Measurements from ENCODE around the gene GJC2.
"Not testable (repeated sequence)": the region's sequence is repeated elsewhere in the genome, so short reads cannot be mapped to it uniquely, and the experiment has no call there.

The GJC2 gene

GRCh38 chr1:228174482-228175315 is 25.0 kb downstream of the GJC2 start:
- DNase-seq: no peak

- DNase-seq: no peak
Observed at GRCh38 chr1:228175316-228176023, 25.7 kb downstream of the GJC2 start.

- no peak for DNase-seq
Observed at GRCh38 chr1:228176024-228176395, 26.3 kb downstream of the GJC2 start.

- DNase-seq: no peak
Observed at GRCh38 chr1:228176461-228177182, 26.9 kb downstream of the GJC2 start.

DNA sequence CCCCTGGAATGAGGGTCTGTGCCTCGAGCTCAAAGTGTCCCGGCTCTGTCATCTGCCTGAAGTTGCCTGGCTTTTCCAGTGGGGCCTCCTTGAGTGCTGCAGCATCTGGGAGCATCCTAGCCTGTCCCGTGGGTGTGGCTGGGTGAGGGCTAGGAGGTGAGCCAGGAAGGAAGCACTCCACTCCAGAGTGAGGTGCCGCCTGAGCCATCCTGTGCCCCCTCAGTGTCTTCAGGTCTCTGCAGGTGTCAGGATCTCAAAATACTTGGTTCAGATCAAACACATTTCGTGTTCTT is 27.4 kb downstream of the GJC2 start:
- no peak for DNase-seq

DNA sequence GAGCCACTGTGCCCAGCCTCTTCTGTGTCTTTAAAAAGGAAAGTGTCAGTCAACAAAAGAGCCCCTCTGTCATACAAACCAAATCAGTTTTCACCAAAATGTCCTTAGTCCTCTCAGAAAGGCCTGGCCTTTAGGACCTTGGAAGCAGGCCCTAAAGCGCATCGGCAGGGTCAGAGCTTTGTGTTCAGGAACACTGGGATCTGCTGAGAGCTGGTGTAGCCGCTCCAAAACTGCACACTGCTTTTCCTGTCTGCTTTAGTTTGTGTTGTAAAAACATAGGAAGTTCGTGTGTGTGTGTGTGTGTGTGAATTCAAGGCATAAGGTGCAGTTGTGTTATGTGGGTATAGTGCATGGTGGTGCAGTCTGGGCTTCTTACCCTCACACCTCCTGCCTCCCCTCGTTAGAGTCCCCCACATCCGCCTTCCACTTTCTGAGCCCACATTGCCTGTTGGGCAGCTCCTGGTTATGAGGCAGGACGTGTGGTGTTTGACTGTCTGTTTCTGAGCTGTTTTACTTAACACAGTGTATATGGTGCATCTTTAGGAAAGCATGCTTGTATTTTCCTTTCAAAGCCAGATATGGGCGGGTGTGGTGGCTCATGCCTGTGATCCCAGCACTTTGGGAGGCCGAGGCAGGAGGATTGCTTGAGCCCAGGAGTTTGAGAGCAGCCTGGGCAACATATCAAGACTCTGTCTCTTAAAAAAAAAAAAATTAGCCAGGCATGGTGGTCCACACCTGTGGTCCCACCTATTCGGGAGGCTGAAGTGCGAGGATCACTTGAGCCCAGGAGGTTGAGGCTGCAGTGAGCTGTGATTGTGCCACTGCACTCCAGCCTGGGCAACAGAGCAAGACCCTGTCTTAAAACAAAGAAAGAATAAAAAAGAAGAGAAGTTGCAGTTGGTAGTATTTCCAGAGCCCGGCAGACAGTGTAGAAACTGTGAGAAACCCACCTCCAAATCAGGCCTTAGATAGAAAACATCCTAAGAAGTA is 28.3 kb downstream of the GJC2 start:
- DNase-seq: no peak

DNA sequence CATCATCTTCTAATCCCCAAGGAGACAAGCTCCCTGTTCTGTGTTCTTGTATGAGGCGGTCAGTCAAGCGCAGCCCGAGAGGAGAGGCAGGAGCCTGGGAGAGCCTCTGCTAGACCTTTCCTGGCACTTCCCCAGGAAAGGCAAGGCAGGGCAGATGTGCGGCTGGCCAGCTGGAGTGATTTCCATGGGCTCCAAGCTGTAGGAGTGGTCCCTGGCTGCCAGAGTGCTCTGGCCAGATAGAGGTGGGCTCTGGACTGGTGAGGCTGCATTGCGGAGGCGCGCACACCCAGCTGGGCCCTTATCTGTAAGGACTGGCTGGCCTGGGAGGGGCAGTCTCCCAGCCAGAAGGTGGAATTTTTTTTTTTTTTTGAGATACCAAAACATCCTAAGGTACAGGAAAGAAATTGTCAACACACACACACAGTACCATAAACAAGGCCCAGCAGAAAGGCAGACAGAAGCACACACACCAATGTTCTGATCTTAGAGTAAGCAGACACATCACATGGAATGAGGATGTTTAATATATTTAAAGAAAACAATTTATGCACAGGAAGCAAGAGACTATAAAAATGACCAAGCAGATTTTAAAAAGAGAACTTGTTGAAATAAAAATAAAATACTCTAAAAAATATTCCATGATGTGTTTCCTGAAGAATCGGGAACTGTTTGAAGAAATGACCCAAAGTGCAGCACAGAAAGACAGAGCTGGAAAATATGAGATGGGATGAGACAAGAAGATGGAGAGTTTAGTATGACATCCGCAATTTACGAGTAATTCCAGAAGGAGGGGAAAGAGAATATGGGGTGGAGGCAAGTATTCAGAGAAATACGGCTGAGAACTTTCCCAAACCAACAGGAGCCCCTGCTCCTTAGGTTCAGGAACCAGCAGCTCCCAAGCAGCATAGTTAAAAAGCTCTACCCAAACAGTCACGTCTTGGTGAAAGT is 29.3 kb downstream of the GJC2 start:
- DNase-seq: no peak

- DNase-seq: no peak
Observed at GRCh38 chr1:228180271-228180958, 30.7 kb downstream of the GJC2 start.

GRCh38 chr1:228180959-228181644 is 31.4 kb downstream of the GJC2 start:
- no peak for DNase-seq

GRCh38 chr1:228181645-228182034 is 31.9 kb downstream of the GJC2 start:
- no peak for DNase-seq

DNA sequence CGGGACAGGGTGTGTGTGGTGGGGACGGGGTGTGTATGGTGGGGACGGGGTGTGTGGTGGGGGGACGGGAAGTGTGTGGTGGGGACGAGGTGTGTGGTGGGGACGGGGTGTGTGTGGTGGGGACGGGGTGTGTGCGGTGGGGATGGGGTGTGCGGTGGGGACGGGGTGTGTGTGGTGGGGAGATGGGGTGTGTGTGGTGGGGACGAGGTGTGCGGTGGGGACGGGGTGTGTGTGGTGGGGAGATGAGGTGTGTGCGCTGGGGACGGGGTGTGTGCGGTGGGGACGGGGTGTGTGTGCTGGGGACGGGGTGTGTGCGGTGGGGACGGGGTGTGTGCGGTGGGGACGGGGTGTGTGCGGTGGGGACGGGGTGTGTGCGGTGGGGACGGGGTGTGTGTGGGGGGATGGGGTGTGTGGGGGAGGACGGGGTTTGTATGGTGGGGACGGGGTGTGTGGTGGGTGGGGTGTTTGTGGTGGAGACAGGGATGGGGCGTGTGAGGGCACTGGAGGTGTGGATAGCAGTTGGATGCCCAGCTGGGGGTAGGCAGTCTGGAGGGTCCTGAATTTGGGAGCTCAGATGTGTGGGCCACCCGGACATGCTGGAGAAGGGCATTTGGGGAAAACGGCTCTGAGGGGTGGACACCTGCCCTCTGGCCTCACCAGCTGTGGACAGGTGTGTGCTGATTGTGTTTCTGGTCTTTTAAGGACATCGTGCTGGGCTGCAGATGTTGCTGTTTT is 32.7 kb downstream of the GJC2 start:
- no peak for DNase-seq

- DNase-seq: no peak
Observed at GRCh38 chr1:228184152-228184551, 34.4 kb downstream of the GJC2 start.

- no peak for DNase-seq
Observed at GRCh38 chr1:228185641-228185965, 35.9 kb downstream of the GJC2 start.

- not testable (repeated sequence) for DNase-seq
Observed at GRCh38 chr1:228188249-228188648, 38.5 kb downstream of the GJC2 start.

DNA sequence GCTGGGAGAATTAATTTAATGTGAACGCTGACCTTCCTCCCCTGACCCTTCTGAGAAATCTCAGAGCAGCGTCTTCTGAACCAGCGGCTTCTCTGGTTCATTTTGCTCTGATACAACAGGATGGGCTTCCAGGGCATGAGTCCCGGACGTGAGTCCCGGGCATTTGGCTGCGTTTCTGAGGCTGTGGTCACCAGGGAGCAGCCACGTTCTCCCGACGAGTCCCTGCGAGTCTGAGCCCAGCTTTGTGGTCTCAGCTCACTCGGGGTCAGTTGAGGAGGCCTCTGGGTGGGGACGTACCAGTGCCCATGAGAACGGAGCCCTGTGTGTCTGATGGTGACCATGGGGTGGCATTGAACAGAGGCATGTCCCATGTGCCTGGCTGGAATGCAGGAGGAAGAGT is 40.5 kb downstream of the GJC2 start:
- DNase-seq: no peak

- no peak for DNase-seq
Observed at GRCh38 chr1:228190778-228191177, 41.0 kb downstream of the GJC2 start.

- DNase-seq: no peak
Observed at GRCh38 chr1:228194436-228194835, 44.7 kb downstream of the GJC2 start.

DNA sequence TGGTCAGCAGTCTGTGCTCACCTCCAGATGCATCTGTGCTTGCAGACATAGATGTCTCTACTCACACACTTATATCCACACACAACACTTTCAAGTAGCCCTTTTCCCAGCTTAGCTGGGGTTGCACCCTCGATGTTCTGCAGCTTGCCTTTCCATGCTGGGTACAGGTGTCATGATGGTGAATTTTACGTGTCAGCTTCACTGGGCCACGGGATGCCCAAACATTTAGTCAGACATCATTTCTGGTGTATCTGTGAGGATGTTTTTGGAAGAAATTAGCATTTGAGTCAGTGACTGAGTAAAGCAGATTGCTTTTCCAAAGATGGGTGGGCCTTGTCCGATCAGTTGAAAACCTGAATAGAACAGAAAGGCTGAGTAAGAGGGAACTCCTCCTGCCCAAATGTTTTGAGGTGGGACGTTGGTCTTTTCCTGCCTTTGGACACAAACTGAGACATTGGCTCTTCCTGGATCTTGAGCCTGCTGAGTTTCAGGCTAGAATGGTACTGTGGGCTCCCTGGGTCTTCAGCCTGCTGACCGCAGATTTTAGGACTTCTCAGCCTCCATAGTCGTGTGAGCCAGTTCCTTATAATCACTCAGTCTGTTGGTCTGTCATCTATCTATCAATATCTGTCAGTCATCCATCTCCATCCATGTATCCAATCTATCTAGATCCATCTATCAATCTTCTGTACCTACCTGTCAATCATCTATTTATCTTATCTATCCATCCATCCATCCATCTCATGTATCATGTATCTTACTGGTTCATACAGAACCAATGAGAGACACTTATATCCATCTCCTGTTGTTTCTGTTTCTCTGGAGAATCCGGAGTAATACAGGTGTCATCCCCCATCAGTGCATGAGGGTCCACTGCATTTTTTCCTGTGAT is 45.4 kb downstream of the GJC2 start:
- DNase-seq: no peak

All from right hindlimb (tissue), 1 donor.